ENCODE results near the gene SNRNP25.

SNRNP25 gene

GRCh38 chr16:104355-104754, 50.7 kb downstream of the SNRNP25 start:
- TF ChIP-seq, protein P1, sequence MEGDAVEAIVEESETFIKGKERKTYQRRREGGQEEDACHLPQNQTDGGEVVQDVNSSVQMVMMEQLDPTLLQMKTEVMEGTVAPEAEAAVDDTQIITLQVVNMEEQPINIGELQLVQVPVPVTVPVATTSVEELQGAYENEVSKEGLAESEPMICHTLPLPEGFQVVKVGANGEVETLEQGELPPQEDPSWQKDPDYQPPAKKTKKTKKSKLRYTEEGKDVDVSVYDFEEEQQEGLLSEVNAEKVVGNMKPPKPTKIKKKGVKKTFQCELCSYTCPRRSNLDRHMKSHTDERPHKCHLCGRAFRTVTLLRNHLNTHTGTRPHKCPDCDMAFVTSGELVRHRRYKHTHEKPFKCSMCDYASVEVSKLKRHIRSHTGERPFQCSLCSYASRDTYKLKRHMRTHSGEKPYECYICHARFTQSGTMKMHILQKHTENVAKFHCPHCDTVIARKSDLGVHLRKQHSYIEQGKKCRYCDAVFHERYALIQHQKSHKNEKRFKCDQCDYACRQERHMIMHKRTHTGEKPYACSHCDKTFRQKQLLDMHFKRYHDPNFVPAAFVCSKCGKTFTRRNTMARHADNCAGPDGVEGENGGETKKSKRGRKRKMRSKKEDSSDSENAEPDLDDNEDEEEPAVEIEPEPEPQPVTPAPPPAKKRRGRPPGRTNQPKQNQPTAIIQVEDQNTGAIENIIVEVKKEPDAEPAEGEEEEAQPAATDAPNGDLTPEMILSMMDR (IDR thresholded peaks at IDR 0.05; ENCODE audit: low read depth, low read length) = no peak
- Histone ChIP-seq H3K36me3 (no peaks in the 10 kb centered on the region), H3K4me3 (ENCODE audit: low read depth, low read length) (no peak overlapping the region), H3K27me3 (no peaks in the 10 kb centered on the region), H3K4me1 (no peaks in the 10 kb centered on the region), H3K9me3 (no peaks in the 10 kb centered on the region)
- DNase-seq = no peak

GRCh38 chr16:104928-105327, 51.3 kb downstream of the SNRNP25 start:
- no peak for DNase-seq
- no peaks in the 10 kb centered on the region for H3K36me3 ChIP-seq
- no peaks in the 10 kb centered on the region for H3K27me3 ChIP-seq
- no peaks in the 10 kb centered on the region for H3K4me1 ChIP-seq
- no peaks in the 10 kb centered on the region for H3K9me3 ChIP-seq
- TF ChIP-seq, protein P1 (IDR thresholded peaks at IDR 0.05; ENCODE audit: low read depth, low read length) = no peak
- no peak overlapping the region for H3K4me3 ChIP-seq (ENCODE audit: low read depth, low read length)

- no peaks in the 10 kb centered on the region for H3K36me3 ChIP-seq
- TF ChIP-seq, protein P1 (IDR thresholded peaks at IDR 0.05; ENCODE audit: low read depth, low read length) = no peak
These were observed 51.9 kb downstream of the SNRNP25 start for GRCh38 chr16:105521-105920.

GRCh38 chr16:106623-107324, 53.1 kb downstream of the SNRNP25 start:
- Histone ChIP-seq H3K9me3 (no peaks in the 10 kb centered on the region), H3K4me1 (no peaks in the 10 kb centered on the region), H3K36me3 (peaks cover 3% of the 10 kb centered on the region), H3K4me3 (ENCODE audit: low read depth, low read length) (no peak overlapping the region), H3K27me3 (no peaks in the 10 kb centered on the region)
- TF ChIP-seq, protein P1 (IDR thresholded peaks at IDR 0.05; ENCODE audit: low read depth, low read length) = peak; percentile 90
- peak; percentile 65 for DNase-seq

More at GRCh38 chr16:105521-105920, 51.9 kb downstream of the SNRNP25 start:
- no peaks in the 10 kb centered on the region for H3K4me1 ChIP-seq
- H3K27me3 ChIP-seq = no peaks in the 10 kb centered on the region
- no peak overlapping the region for H3K4me3 ChIP-seq (ENCODE audit: low read depth, low read length)
- H3K9me3 ChIP-seq = no peaks in the 10 kb centered on the region
- DNase-seq = no peak

All from BE2C (cell line).